Muscle layer of colon (tissue), 2 donors: ENCODE data around the gene WWOX.

ENCODE experiments used
- H3K27ac ChIP-seq: one replicate; pipeline ENCODE4 v1.7.0; 2013; ENCODE audit warnings: low read depth, mild to moderate bottlenecking, low read length, moderate library complexity
- H3K27me3 ChIP-seq, 2 donors: one replicate each; pipeline ENCODE4 v1.7.0; 2013; ENCODE audit warnings: low read length in 2 of 2, mild to moderate bottlenecking in 2 of 2; ENCODE audit not compliant: insufficient read depth in 2 of 2, control insufficient read depth in 1 of 2
- H3K36me3 ChIP-seq: one replicate; pipeline ENCODE4 v1.7.0; 2013; ENCODE audit warnings: mild to moderate bottlenecking, low read length; ENCODE audit not compliant: insufficient read depth
- H3K4me1 ChIP-seq: one replicate; pipeline ENCODE4 v1.7.0; 2013; ENCODE audit warnings: mild to moderate bottlenecking, low read length; ENCODE audit not compliant: insufficient read depth
- H3K4me3 ChIP-seq, 2 donors: one replicate each; pipeline ENCODE4 v1.7.0; 2013; ENCODE audit warnings: low read length in 2 of 2, low read depth in 1 of 2, mild to moderate bottlenecking in 1 of 2, moderate library complexity in 1 of 2
- H3K9ac ChIP-seq: one replicate; pipeline ENCODE4 v1.7.0; 2013; ENCODE audit warnings: low read length
- H3K9me3 ChIP-seq: one replicate; pipeline ENCODE4 v1.7.0; 2013; ENCODE audit warnings: mild to moderate bottlenecking, low read length
- donor health status: abdominal sarcoma.
- donor health status: Adenocarcinoma of cecum.

WWOX gene

DNA sequence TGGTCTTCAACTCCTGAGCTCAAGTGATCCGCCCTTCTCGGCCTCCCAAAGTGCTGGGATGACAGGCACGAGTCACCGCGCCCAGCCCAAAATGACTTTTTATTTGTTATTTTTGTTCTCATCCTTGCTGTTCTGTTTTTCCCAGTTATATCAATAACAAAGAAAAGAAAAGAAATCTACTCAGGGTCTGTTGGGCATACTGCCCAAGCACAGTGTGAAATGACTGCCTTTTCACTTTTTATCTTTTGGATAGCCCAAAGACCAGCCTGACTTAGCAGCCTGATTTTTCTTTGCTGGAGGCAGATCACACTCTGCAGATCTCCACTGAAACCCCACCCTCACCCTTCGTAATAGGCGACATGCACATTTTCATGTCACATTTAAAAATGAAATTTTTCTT, 1007.8 kb downstream of the WWOX start:
- H3K27me3 ChIP-seq, result no peaks in the 10 kb centered on the region
- H3K27ac ChIP-seq, result no peak overlapping the region
- H3K4me3 ChIP-seq, result no peak overlapping the region
- H3K9ac ChIP-seq, result no peak overlapping the region
- H3K4me1 ChIP-seq, result peaks cover 10% of the 10 kb centered on the region
- H3K9me3 ChIP-seq, result no peaks in the 10 kb centered on the region
- H3K36me3 ChIP-seq, result no peaks in the 10 kb centered on the region

DNA sequence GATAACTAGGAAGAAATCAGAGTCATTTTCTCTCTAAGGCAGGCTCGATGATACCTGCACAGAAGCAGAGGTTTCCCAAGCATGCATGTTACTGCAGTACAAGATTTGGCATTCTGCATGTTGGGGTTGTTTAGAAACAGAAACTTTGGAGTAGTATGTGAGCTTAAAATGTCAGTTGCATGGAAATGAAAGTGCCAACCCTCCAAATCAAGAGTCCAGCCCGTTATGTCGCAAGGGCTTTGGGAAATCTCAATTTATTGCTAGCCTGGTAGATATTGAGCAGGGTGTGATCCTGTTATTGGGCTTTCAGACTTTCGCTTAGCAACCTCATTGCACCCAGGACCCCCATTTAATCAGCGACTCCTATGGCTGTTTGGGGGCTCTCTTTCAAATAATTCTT, 1010.3 kb downstream of the WWOX start:
- Histone ChIP-seq H3K36me3 (no peaks in the 10 kb centered on the region), H3K27ac (no peak overlapping the region), H3K27me3 (no peaks in the 10 kb centered on the region), H3K4me1 (peaks cover 10% of the 10 kb centered on the region), H3K4me3 (no peak overlapping the region), H3K9ac (no peak overlapping the region), H3K9me3 (no peaks in the 10 kb centered on the region)

DNA sequence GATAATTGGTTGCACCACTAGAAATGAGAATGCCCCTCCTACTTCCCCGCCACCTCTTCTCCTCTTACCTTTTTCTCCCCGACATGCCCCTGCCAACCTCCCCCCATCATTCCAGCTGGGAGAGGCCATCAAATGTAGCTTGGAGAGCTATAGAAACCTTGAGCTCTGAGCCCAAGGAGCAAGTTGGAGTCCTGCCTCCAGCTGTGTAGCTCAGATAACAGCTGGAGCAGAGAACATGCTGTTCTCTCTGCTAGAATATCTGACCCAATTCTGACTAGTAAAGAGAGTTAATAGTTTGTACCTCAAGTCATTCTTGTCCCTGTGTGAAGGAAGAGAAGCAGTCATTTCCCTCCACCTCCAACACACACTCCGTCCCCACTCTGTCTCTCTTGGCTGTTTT, 1010.8 kb downstream of the WWOX start:
- no peak overlapping the region for H3K27ac ChIP-seq
- H3K4me1 ChIP-seq, result peaks cover 10% of the 10 kb centered on the region
- no peaks in the 10 kb centered on the region for H3K27me3 ChIP-seq
- H3K4me3 ChIP-seq, result no peak overlapping the region
- H3K36me3 ChIP-seq, result no peaks in the 10 kb centered on the region
- H3K9ac ChIP-seq, result no peak overlapping the region
- H3K9me3 ChIP-seq, result no peaks in the 10 kb centered on the region

DNA sequence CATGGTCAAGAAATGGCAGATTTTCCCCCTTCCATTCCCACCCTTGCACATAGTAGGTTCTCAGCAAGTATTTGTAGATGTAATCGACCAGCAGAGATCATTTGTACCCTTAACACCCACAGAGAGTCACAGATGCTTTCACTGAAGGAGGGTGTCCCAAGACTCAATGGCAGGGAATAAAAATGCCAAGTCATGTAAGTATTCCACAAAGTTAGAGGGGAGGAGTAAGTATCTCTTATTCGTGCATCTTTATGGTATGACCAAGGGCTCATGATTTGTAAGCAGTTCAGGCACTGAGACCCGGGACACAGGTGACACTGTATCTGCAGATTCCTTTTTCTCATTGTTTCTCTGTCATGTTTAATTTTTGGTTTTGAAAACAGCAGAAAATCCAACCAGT, 1011.5 kb downstream of the WWOX start:
- Histone ChIP-seq H3K4me1 (peaks cover 10% of the 10 kb centered on the region), H3K4me3 (no peak overlapping the region), H3K9me3 (no peaks in the 10 kb centered on the region), H3K36me3 (no peaks in the 10 kb centered on the region), H3K27me3 (no peaks in the 10 kb centered on the region), H3K9ac (no peak overlapping the region), H3K27ac (no peak overlapping the region)

DNA sequence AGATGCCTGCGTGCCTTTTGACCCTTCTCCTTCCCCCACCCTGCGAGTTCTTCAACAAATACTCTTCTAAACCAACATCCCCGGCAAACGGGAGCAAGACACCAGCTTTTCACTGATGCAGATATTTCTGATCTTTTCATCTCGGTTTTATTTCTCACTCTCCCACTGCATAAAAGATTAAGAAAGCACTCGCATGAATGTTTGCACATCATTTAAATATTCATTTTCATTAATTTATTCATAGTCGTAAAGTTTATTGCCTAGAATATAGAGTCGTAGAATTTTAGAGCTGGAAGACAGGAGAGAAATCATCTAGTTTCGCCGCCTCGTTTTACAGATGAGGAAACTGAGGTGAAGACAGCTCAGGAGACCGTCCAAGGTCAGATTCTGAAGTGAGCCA, 1013.0 kb downstream of the WWOX start:
- Histone ChIP-seq H3K4me3 (no peak overlapping the region), H3K9ac (no peak overlapping the region), H3K27me3 (no peaks in the 10 kb centered on the region), H3K36me3 (no peaks in the 10 kb centered on the region), H3K27ac (no peak overlapping the region), H3K9me3 (no peaks in the 10 kb centered on the region), H3K4me1 (peaks cover 10% of the 10 kb centered on the region)

DNA sequence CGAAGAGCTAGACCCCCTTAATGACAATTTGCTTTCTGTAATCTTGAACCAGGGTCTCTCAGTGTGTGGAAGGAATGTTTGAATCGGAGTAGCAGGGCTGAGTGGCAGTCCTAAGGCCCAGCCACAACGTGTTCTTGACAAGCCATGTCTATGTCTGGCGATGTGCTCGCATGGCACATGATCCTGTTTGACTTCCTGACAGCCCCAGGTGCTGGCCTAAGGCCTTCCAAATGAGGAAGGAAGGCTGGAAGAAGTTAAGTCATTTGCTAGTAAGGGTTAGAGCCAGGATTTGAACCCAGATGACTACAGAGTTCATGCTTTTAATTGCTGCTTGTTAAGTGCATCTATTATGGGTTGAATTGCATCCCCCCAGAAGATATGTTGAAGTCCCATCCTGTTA, 1014.4 kb downstream of the WWOX start:
- no peaks in the 10 kb centered on the region for H3K36me3 ChIP-seq
- H3K27me3 ChIP-seq, result no peaks in the 10 kb centered on the region
- no peak overlapping the region for H3K27ac ChIP-seq
- no peaks in the 10 kb centered on the region for H3K9me3 ChIP-seq
- H3K4me3 ChIP-seq, result no peak overlapping the region
- peaks cover 10% of the 10 kb centered on the region for H3K4me1 ChIP-seq
- H3K9ac ChIP-seq, result no peak overlapping the region

DNA sequence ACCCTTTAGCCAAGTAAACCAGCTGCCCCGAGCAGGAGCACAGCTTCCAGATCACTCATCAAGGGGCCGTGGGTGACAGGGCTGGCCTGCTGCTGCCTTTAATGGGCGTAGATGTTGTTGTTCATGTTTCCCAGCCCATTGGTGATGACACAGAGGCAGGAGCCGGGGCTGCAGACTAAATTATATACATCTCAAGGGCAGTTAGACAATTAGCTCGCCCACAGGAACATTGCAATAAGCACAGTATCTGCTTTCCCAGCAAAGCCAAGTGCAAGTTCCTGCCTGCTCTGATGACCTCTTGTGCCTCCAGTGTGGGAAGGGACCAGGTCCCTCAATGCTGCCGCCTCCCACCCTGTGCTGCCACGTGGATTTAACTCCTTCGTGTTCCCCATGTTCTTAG, 1015.3 kb downstream of the WWOX start:
- Histone ChIP-seq H3K9ac (no peak overlapping the region), H3K27ac (no peak overlapping the region), H3K9me3 (no peaks in the 10 kb centered on the region), H3K4me3 (no peak overlapping the region), H3K27me3 (no peaks in the 10 kb centered on the region), H3K4me1 (peaks cover 10% of the 10 kb centered on the region), H3K36me3 (no peaks in the 10 kb centered on the region)

DNA sequence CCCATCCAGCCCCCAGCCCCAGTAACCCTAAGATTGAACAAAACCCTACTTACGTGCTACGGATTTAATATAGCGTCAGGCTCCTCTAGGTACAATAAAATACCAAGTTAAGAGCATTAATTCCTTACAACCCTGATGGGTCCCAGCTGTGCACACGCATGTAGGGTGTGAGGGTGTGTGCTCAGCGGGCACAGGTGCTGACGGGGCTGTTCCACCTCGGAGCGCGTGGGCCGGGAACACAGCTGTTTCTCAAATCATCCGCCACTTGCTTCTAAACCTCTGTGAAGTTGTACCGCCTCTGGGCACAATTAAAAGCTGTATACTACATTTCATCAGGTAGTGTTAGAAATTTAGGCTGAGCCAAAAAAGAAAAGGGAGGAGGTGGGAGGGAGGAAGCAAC, 1022.5 kb downstream of the WWOX start:
- Histone ChIP-seq H3K9me3 (no peaks in the 10 kb centered on the region), H3K27ac (no peak overlapping the region), H3K4me3 (no peak overlapping the region), H3K4me1 (no peaks in the 10 kb centered on the region), H3K9ac (no peak overlapping the region), H3K27me3 (no peaks in the 10 kb centered on the region), H3K36me3 (no peaks in the 10 kb centered on the region)

DNA sequence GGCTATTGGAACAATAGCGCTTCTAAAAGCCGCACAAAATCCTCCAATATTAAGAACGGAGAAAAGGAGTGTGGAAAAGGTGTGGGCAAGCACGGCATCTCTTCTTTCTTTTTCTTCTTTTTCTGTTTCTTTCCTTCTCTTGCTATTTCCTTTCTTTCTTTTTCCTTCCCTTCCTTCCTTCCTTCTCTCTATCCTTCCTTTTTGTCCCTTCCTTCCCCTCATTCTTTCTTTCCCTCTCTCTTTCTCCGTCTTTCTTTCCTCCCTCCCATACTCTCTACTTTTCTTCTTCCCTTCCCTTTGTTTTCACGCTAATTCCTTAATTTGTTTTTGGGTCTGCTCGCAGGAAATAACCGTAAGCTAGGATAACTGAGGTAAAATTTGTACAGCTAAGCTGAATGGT, 1022.9 kb downstream of the WWOX start:
- Histone ChIP-seq H3K27ac (no peak overlapping the region), H3K27me3 (no peaks in the 10 kb centered on the region), H3K9me3 (no peaks in the 10 kb centered on the region), H3K4me3 (no peak overlapping the region), H3K36me3 (no peaks in the 10 kb centered on the region), H3K4me1 (no peaks in the 10 kb centered on the region), H3K9ac (no peak overlapping the region)

DNA sequence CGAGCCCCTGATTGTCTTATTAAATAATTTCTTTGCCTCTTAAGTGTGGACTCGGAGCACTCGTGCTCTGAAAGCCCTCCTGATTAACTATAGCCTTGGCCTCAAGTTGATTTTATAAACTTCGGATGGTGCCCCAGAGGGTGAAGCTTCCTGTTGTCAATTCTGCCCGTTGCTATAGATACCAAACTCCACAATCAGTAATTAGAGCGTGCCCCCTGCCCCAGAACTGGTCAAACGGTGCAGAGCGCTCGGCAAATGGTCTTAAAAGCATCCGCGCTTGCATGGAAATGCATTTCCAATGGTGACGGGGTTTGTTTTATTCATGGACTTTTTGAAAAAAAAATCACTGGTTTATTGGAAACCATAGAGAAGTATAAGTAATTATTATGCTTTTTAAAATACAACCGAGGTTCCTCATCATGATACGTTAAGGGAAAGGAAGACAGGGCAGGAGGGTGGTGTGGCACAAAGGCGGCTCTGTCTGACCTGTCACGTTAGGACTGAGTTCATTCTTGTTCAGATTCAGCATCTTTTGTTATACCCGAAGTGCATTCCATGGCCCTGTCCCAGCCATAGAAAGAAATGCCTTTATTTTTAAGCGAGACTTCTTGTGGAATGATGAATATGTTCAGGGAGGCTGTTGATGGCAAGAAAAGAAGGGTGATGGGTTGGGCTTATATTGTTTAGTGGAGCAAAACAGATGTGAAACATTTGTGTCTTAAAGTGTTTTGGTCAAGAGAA, 1024.7 kb downstream of the WWOX start:
- H3K4me3 ChIP-seq, result no peak overlapping the region
- H3K9ac ChIP-seq, result no peak overlapping the region
- no peak overlapping the region for H3K27ac ChIP-seq
- H3K4me1 ChIP-seq, result no peaks in the 10 kb centered on the region
- H3K27me3 ChIP-seq, result no peaks in the 10 kb centered on the region
- H3K9me3 ChIP-seq, result no peaks in the 10 kb centered on the region
- H3K36me3 ChIP-seq, result no peaks in the 10 kb centered on the region

DNA sequence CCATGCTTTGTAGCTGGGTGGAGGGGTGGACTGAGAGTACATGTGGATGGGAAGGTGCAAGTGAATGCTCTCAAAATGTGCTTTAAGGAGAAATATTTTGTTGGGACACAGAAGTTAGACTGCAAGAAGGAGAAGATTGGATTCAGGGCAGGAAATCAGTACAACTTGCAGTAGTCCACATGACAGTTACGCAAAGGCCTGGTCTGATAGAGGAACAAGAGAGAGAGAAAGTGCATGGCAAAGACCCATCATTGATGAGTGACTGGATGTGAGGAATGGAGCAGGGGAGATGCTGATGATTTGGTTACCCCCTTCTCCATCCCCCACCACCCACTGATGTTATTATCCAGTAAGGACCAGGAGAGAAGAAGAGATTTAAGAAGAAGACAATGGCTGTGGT, 1028.3 kb downstream of the WWOX start:
- no peak overlapping the region for H3K27ac ChIP-seq
- no peaks in the 10 kb centered on the region for H3K9me3 ChIP-seq
- no peaks in the 10 kb centered on the region for H3K36me3 ChIP-seq
- H3K9ac ChIP-seq, result no peak overlapping the region
- no peak overlapping the region for H3K4me3 ChIP-seq
- peaks cover 9% of the 10 kb centered on the region for H3K4me1 ChIP-seq
- no peaks in the 10 kb centered on the region for H3K27me3 ChIP-seq

DNA sequence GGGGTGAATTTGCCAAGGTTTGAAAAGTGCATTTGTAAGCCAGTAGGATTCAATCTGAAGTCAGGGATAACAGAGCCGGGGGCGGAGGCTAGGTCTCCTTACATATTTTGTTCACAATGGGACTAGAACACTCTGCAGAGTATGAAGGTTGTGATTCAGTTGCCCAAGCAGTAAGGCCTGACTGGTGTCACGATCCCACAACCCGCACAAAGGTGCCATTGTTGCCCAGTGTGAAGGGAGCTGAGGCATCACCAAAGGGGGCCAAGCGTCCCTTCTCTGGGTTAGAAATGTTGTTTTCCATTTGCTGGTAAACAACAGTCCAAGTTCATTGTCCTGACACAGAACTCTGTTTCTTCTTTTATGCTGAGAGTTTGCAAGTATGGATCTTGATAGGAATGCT, 1029.3 kb downstream of the WWOX start:
- no peaks in the 10 kb centered on the region for H3K36me3 ChIP-seq
- H3K27me3 ChIP-seq, result no peaks in the 10 kb centered on the region
- no peak overlapping the region for H3K27ac ChIP-seq
- no peaks in the 10 kb centered on the region for H3K9me3 ChIP-seq
- H3K4me1 ChIP-seq, result peaks cover 18% of the 10 kb centered on the region
- no peak overlapping the region for H3K4me3 ChIP-seq
- H3K9ac ChIP-seq, result no peak overlapping the region
